ENCODE measurements around the gene OLR1.

Gene OLR1

GRCh38 chr12:10212739-10213131, 40.8 kb upstream of the OLR1 start, which contains the start of gene GABARAPL1:
GABARAPL1 (plus strand) TSS chr12:10212877; CDS start chr12:10213130, 253 bp downstream.
- Histone ChIP-seq H2BK5ac (ENCODE audit: low read depth, low read length, poor library complexity) (peak within 1 kb of the TSS; percentile 59), H3K27me3 (ENCODE audit: insufficient read depth, low read length) (no peaks in the 10 kb centered on the region), H3K4me2 (ENCODE audit: low read length) (peak within 1 kb of the TSS; percentile 81), H3K23ac (ENCODE audit: low read length) (no peak within 1 kb of the TSS), H3K9me3 (ENCODE audit: insufficient read depth, low read depth, low read length) (no peaks in the 10 kb centered on the region), H3K36me3 (ENCODE audit: control insufficient read depth in 1 of 2, insufficient read depth in 2 of 2, low read length in 2 of 2) (no peaks in the 10 kb centered on the region), H3K79me1 (ENCODE audit: low read length) (peaks cover 11% of the 10 kb centered on the region), H3K4me3 (ENCODE audit: low read depth, low read length) (peak within 1 kb of the TSS; percentile 87), H3K9ac (ENCODE audit: low read length) (peak within 1 kb of the TSS; percentile 82), H3K4ac (ENCODE audit: low read depth, low read length) (peak within 1 kb of the TSS; percentile 17), H4K91ac (ENCODE audit: low read depth, low read length) (peak within 1 kb of the TSS; percentile 78), H4K12ac (ENCODE audit: low read depth, low read length) (peak within 1 kb of the TSS; percentile 6), H3K4me1 (ENCODE audit: control insufficient read depth in 1 of 2, insufficient read depth in 2 of 2, low read length in 2 of 2) (peaks cover 2 to 7% of the 10 kb centered on the region in 2 experiments), H3K79me2 (ENCODE audit: control insufficient read depth, insufficient read depth, low read length, poor library complexity) (peaks cover 3% of the 10 kb centered on the region), H3K14ac (ENCODE audit: low read length) (peak within 1 kb of the TSS; percentile 71), H3K27ac (ENCODE audit: low read depth, low read length) (peak within 1 kb of the TSS; percentile 80), H2AFZ (ENCODE audit: insufficient read depth, low read length, poor library complexity) (peak within 1 kb of the TSS; percentile 74), H2AK5ac (ENCODE audit: low read length) (peak within 1 kb of the TSS; percentile 20), H3K18ac (ENCODE audit: low read length) (peak within 1 kb of the TSS; percentile 76), H2BK12ac (ENCODE audit: low read length) (no peak within 1 kb of the TSS), H4K8ac (ENCODE audit: low read depth, low read length) (peak within 1 kb of the TSS; percentile 63), H2BK120ac (ENCODE audit: insufficient read depth, low read length, poor library complexity) (peak within 1 kb of the TSS; percentile 13)
- peak; percentile 77 to 86 for DNase-seq
- no CpG with 5 or more reads among the region's 35 CpGs for WGBS (ENCODE audit: extremely low coverage, insufficient coverage, insufficient read length)

DNA sequence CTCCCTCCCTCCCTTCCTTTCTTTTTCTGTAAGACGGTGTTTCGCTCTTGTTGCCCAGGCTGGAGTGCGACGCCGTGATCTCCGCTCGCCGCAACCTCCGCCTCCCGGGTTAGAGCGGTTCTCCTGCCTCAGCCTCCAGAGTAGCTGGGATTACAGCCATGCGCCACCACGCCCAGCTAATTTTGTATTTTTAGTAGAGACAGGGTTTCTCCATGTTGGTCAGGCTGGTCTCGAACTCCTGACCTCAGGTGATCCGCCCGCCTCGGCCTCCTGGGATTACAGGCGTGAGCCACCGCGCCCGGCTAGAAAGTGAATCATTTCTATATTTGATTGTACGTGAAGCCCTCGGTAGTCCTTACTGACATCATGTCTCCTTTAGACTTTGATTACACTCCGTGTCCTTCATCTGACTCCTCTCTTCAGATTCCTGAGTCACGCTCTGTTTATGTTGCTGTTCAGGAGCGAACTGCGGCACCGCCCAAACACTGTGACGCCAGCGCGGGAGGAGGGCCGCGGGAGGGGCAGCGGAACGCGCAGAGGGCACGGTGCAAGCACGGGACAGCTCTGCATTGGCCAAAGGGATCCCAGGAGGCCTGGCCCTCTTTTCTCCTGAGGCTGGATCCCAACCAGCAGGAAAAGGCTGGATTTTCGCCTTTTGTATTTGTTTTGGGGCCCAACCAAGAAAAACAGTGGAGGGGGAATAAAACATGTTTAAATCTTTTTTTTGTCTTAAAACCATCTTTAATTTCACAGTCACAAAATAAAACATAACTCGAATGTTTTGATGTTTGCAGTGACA, 40.2 kb upstream of the OLR1 start:
- no peak overlapping the region for H3K4me3 ChIP-seq (ENCODE audit: low read depth, low read length)
- no peak overlapping the region for H3K9ac ChIP-seq (ENCODE audit: low read length)
- DNase-seq = peak; percentile 99
- no peak overlapping the region for H3K14ac ChIP-seq (ENCODE audit: low read length)
- H4K8ac ChIP-seq (ENCODE audit: low read depth, low read length) = peak overlapping the region; percentile 63
- peaks cover 11% of the 10 kb centered on the region for H3K79me1 ChIP-seq (ENCODE audit: low read length)
- H3K4ac ChIP-seq (ENCODE audit: low read depth, low read length) = no peak overlapping the region
- no peak overlapping the region for H2BK12ac ChIP-seq (ENCODE audit: low read length)
- H3K4me1 ChIP-seq (ENCODE audit: control insufficient read depth in 1 of 2, insufficient read depth in 2 of 2, low read length in 2 of 2) = peaks cover 2 to 7% of the 10 kb centered on the region in 2 experiments
- no CpG with 5 or more reads among the region's 40 CpGs for WGBS (ENCODE audit: extremely low coverage, insufficient coverage, insufficient read length)
- no peak overlapping the region for H3K18ac ChIP-seq (ENCODE audit: low read length)
- H2BK120ac ChIP-seq (ENCODE audit: insufficient read depth, low read length, poor library complexity) = no peak overlapping the region
- no peaks in the 10 kb centered on the region for H3K9me3 ChIP-seq (ENCODE audit: insufficient read depth, low read depth, low read length)
- H3K27ac ChIP-seq (ENCODE audit: low read depth, low read length) = peak overlapping the region; percentile 80
- peak overlapping the region; percentile 81 for H3K4me2 ChIP-seq (ENCODE audit: low read length)
- no peak overlapping the region for H3K23ac ChIP-seq (ENCODE audit: low read length)
- peaks cover 3% of the 10 kb centered on the region for H3K79me2 ChIP-seq (ENCODE audit: control insufficient read depth, insufficient read depth, low read length, poor library complexity)
- no peak overlapping the region for H4K12ac ChIP-seq (ENCODE audit: low read depth, low read length)
- H3K36me3 ChIP-seq (ENCODE audit: control insufficient read depth in 1 of 2, insufficient read depth in 2 of 2, low read length in 2 of 2) = no peaks in the 10 kb centered on the region
- H2AK5ac ChIP-seq (ENCODE audit: low read length) = no peak overlapping the region
- H4K91ac ChIP-seq (ENCODE audit: low read depth, low read length) = no peak overlapping the region
- H3K27me3 ChIP-seq (ENCODE audit: insufficient read depth, low read length) = no peaks in the 10 kb centered on the region
- H2AFZ ChIP-seq (ENCODE audit: insufficient read depth, low read length, poor library complexity) = no peak overlapping the region
- no peak overlapping the region for H2BK5ac ChIP-seq (ENCODE audit: low read depth, low read length, poor library complexity)

DNA sequence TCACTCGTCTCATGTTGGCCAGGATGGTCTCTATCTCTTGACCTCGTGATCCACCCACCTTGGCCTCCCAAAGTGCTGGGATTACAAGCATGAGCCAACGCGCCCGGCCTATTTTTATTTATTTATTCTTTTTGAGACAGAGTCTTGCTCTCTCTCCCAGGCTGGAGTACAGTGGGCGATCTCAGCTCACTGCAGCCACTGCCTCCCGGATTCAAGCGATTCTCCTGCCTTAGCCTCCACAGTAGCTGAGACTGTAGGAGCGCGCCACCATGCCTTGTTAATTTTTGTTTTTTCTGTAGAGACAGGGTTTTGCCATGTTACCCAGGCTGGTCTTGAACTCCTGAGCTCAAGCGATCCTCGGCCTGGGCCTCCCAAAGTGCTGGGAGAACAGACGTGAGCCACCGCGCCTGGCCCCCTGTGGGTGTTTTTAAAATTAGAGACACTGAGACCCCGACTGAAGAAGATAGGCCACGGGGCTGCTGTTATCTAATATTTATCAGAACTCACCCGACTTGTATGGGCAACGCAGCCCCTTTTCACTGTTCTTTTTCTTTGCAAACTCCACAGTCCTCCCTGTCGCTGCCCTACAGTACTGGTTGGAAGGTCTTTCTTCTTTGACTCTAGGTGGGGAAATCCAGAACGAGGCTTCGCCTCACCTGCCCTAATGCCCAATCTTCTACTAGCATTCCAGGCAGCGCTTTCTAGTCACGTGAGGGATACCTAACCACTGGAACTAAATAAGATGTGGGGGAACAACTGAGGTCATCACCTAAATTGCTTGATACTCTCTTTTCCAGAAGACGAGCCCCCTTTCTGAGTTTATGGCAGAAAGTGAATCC, 39.4 kb upstream of the OLR1 start:
- no peak overlapping the region for H3K14ac ChIP-seq (ENCODE audit: low read length)
- no peak overlapping the region for H2BK120ac ChIP-seq (ENCODE audit: insufficient read depth, low read length, poor library complexity)
- H2AFZ ChIP-seq (ENCODE audit: insufficient read depth, low read length, poor library complexity) = no peak overlapping the region
- no peak overlapping the region for H2BK5ac ChIP-seq (ENCODE audit: low read depth, low read length, poor library complexity)
- H4K8ac ChIP-seq (ENCODE audit: low read depth, low read length) = no peak overlapping the region
- H3K4me1 ChIP-seq (ENCODE audit: control insufficient read depth in 1 of 2, insufficient read depth in 2 of 2, low read length in 2 of 2) = peaks cover 2 to 7% of the 10 kb centered on the region in 2 experiments
- no peak overlapping the region for H3K18ac ChIP-seq (ENCODE audit: low read length)
- DNase-seq = peak in 1 of 2 donors; percentile 3
- no peaks in the 10 kb centered on the region for H3K27me3 ChIP-seq (ENCODE audit: insufficient read depth, low read length)
- H3K4ac ChIP-seq (ENCODE audit: low read depth, low read length) = no peak overlapping the region
- no peak overlapping the region for H3K9ac ChIP-seq (ENCODE audit: low read length)
- H3K4me3 ChIP-seq (ENCODE audit: low read depth, low read length) = no peak overlapping the region
- no peak overlapping the region for H3K23ac ChIP-seq (ENCODE audit: low read length)
- H2AK5ac ChIP-seq (ENCODE audit: low read length) = no peak overlapping the region
- H4K91ac ChIP-seq (ENCODE audit: low read depth, low read length) = no peak overlapping the region
- no peak overlapping the region for H3K27ac ChIP-seq (ENCODE audit: low read depth, low read length)
- H2BK12ac ChIP-seq (ENCODE audit: low read length) = no peak overlapping the region
- H3K79me2 ChIP-seq (ENCODE audit: control insufficient read depth, insufficient read depth, low read length, poor library complexity) = peaks cover 3% of the 10 kb centered on the region
- no peaks in the 10 kb centered on the region for H3K9me3 ChIP-seq (ENCODE audit: insufficient read depth, low read depth, low read length)
- no peak overlapping the region for H3K4me2 ChIP-seq (ENCODE audit: low read length)
- H3K36me3 ChIP-seq (ENCODE audit: control insufficient read depth in 1 of 2, insufficient read depth in 2 of 2, low read length in 2 of 2) = no peaks in the 10 kb centered on the region
- no peak overlapping the region for H4K12ac ChIP-seq (ENCODE audit: low read depth, low read length)
- peaks cover 11% of the 10 kb centered on the region for H3K79me1 ChIP-seq (ENCODE audit: low read length)
- WGBS (ENCODE audit: extremely low coverage, insufficient coverage, insufficient read length) = no CpG with 5 or more reads among the region's 25 CpGs

- WGBS (ENCODE audit: extremely low coverage, insufficient coverage, insufficient read length) = no CpG with 5 or more reads among the region's 15 CpGs
- peaks cover 11% of the 10 kb centered on the region for H3K79me1 ChIP-seq (ENCODE audit: low read length)
- no peaks in the 10 kb centered on the region for H3K36me3 ChIP-seq (ENCODE audit: control insufficient read depth in 1 of 2, insufficient read depth in 2 of 2, low read length in 2 of 2)
- H4K12ac ChIP-seq (ENCODE audit: low read depth, low read length) = no peak overlapping the region
- no peak overlapping the region for H3K4ac ChIP-seq (ENCODE audit: low read depth, low read length)
- H2AFZ ChIP-seq (ENCODE audit: insufficient read depth, low read length, poor library complexity) = no peak overlapping the region
- no peaks in the 10 kb centered on the region for H3K27me3 ChIP-seq (ENCODE audit: insufficient read depth, low read length)
- H3K9me3 ChIP-seq (ENCODE audit: insufficient read depth, low read depth, low read length) = no peaks in the 10 kb centered on the region
- H3K9ac ChIP-seq (ENCODE audit: low read length) = no peak overlapping the region
- H4K8ac ChIP-seq (ENCODE audit: low read depth, low read length) = no peak overlapping the region
- no peak overlapping the region for H2BK120ac ChIP-seq (ENCODE audit: insufficient read depth, low read length, poor library complexity)
- H2BK5ac ChIP-seq (ENCODE audit: low read depth, low read length, poor library complexity) = no peak overlapping the region
- no peak overlapping the region for H2BK12ac ChIP-seq (ENCODE audit: low read length)
- no peak overlapping the region for H2AK5ac ChIP-seq (ENCODE audit: low read length)
- no peak overlapping the region for H4K91ac ChIP-seq (ENCODE audit: low read depth, low read length)
- no peak overlapping the region for H3K4me2 ChIP-seq (ENCODE audit: low read length)
- H3K14ac ChIP-seq (ENCODE audit: low read length) = no peak overlapping the region
- H3K18ac ChIP-seq (ENCODE audit: low read length) = no peak overlapping the region
- no peak overlapping the region for H3K4me3 ChIP-seq (ENCODE audit: low read depth, low read length)
- peaks cover 3% of the 10 kb centered on the region for H3K79me2 ChIP-seq (ENCODE audit: control insufficient read depth, insufficient read depth, low read length, poor library complexity)
- H3K4me1 ChIP-seq (ENCODE audit: control insufficient read depth in 1 of 2, insufficient read depth in 2 of 2, low read length in 2 of 2) = peaks cover 2 to 4% of the 10 kb centered on the region in 2 experiments
- DNase-seq = no peak
- no peak overlapping the region for H3K23ac ChIP-seq (ENCODE audit: low read length)
- no peak overlapping the region for H3K27ac ChIP-seq (ENCODE audit: low read depth, low read length)
These were observed 38.3 kb upstream of the OLR1 start for GRCh38 chr12:10210225-10210624.
